H9 (cell line): ENCODE results near the gene MOB3A. TPM values are rescaled to one million over a fixed set of nuclear protein-coding genes. Genes with fewer than 3 reads are reported as not detected.

Source experiments
- DNase-seq: peaks from one replicate; pipeline ENCODE4 v3.0.0-alpha.2; 2017
- H2AFZ ChIP-seq: one replicate; pipeline ENCODE4 v1.6.1; 2013; ENCODE audit warnings: mild to moderate bottlenecking, low read length, control low read depth, moderate library complexity
- H2AK5ac ChIP-seq: 2 replicates; pipeline ENCODE4 v1.6.1; 2013; ENCODE audit warnings: low read length, control low read depth, mixed read lengths; ENCODE audit not compliant: insufficient read length
- H2BK120ac ChIP-seq: one replicate; pipeline ENCODE4 v1.6.1; 2013; ENCODE audit warnings: low read depth, mild to moderate bottlenecking, low read length, control low read depth, inconsistent platforms; ENCODE audit not compliant: poor library complexity, severe bottlenecking
- H2BK12ac ChIP-seq: 2 replicates; pipeline ENCODE4 v1.6.1; 2013; ENCODE audit warnings: low read length, control low read depth, mixed read lengths, low read depth; ENCODE audit not compliant: insufficient read length
- H2BK15ac ChIP-seq: 2 replicates; pipeline ENCODE4 v1.6.1; 2013; ENCODE audit warnings: low read depth, low read length, control low read depth
- H2BK20ac ChIP-seq: one replicate; pipeline ENCODE4 v1.6.1; 2013; ENCODE audit warnings: low read depth, mild to moderate bottlenecking, low read length, control low read depth, inconsistent platforms; ENCODE audit not compliant: poor library complexity, severe bottlenecking
- H2BK5ac ChIP-seq: 2 replicates; pipeline ENCODE4 v1.6.1; 2013; ENCODE audit warnings: low read length, control low read depth, mixed read lengths; ENCODE audit not compliant: insufficient read length
- H3K14ac ChIP-seq: 2 replicates; pipeline ENCODE4 v1.6.1; 2013; ENCODE audit warnings: low read length, control low read depth; ENCODE audit not compliant: insufficient read depth
- H3K18ac ChIP-seq: 2 replicates; pipeline ENCODE4 v1.6.1; 2013; ENCODE audit warnings: low read depth, mild to moderate bottlenecking, mixed read lengths, low read length, control low read depth; ENCODE audit not compliant: insufficient read length
- H3K23ac ChIP-seq: 2 replicates; pipeline ENCODE4 v1.6.1; 2013; ENCODE audit warnings: low read length, control low read depth, mixed read lengths, low read depth; ENCODE audit not compliant: insufficient read length
- H3K23me2 ChIP-seq: 2 replicates; pipeline ENCODE4 v1.6.1; 2013; ENCODE audit warnings: low read depth, mild to moderate bottlenecking, mixed read lengths, low read length, control low read depth; ENCODE audit not compliant: insufficient read length, poor library complexity, severe bottlenecking
- H3K27ac ChIP-seq: 2 replicates; pipeline ENCODE4 v1.5.1; 2013; ENCODE audit warnings: low read length, control low read depth, mixed read lengths, low read depth; ENCODE audit not compliant: insufficient read length
- H3K27me3 ChIP-seq: 2 replicates; pipeline ENCODE4 v1.6.1; 2013; ENCODE audit warnings: low read length, control low read depth, inconsistent platforms; ENCODE audit not compliant: insufficient read depth
- H3K4ac ChIP-seq: 2 replicates; pipeline ENCODE4 v1.6.1; 2013; ENCODE audit warnings: low read depth, mild to moderate bottlenecking, control low read depth, inconsistent platforms, low read length, moderate library complexity
- H3K4me1 ChIP-seq: 2 replicates; pipeline ENCODE4 v1.6.1; 2013; ENCODE audit warnings: low read length, control low read depth, inconsistent platforms; ENCODE audit not compliant: insufficient read depth
- H3K4me2 ChIP-seq: 2 replicates; pipeline ENCODE4 v1.6.1; 2013; ENCODE audit warnings: low read length, control low read depth, mixed read lengths; ENCODE audit not compliant: insufficient read length, insufficient read depth
- H3K56ac ChIP-seq: 2 replicates; pipeline ENCODE4 v1.6.1; 2013; ENCODE audit warnings: low read depth, mild to moderate bottlenecking, mixed read lengths, low read length, control low read depth; ENCODE audit not compliant: insufficient read length
- H3K79me1 ChIP-seq: 2 replicates; pipeline ENCODE4 v1.6.1; 2013; ENCODE audit warnings: low read depth, mild to moderate bottlenecking, moderate library complexity, low read length, control low read depth, inconsistent platforms; ENCODE audit not compliant: insufficient read depth, poor library complexity, severe bottlenecking
- H3K79me2 ChIP-seq: 2 replicates; pipeline ENCODE4 v1.6.1; 2013; ENCODE audit warnings: low read length, control low read depth, inconsistent platforms; ENCODE audit not compliant: insufficient read depth
- H3K9ac ChIP-seq: 2 replicates; pipeline ENCODE4 v1.6.1; 2013; ENCODE audit warnings: low read length, control low read depth, mixed read lengths; ENCODE audit not compliant: insufficient read length; ENCODE audit errors: extremely low read depth
- H3K9me3 ChIP-seq: one replicate; pipeline ENCODE4 v1.6.1; 2013; ENCODE audit warnings: low read depth, low read length, inconsistent platforms; ENCODE audit not compliant: control insufficient read depth
- H3T11ph ChIP-seq: one replicate; pipeline ENCODE4 v1.6.1; 2013; ENCODE audit warnings: mild to moderate bottlenecking, low read length, control low read depth, inconsistent platforms
- H4K20me1 ChIP-seq: one replicate; pipeline ENCODE4 v1.6.1; 2013; ENCODE audit not compliant: control insufficient read depth, insufficient read length, insufficient read depth
- H4K5ac ChIP-seq: 2 replicates; pipeline ENCODE4 v1.6.1; 2013; ENCODE audit warnings: low read depth, mild to moderate bottlenecking, mixed read lengths, low read length, control low read depth; ENCODE audit not compliant: insufficient read length
- H4K8ac ChIP-seq: replicated peaks from 2 replicates; pipeline ENCODE4 v1.6.1; 2013; ENCODE audit warnings: low read length, control low read depth, mixed read lengths, low read depth; ENCODE audit not compliant: insufficient read length
- H4K91ac ChIP-seq: 2 replicates; pipeline ENCODE4 v1.6.1; 2013; ENCODE audit warnings: low read depth, mild to moderate bottlenecking, moderate library complexity, mixed read lengths, low read length, control low read depth; ENCODE audit not compliant: insufficient read length
- H3K27ac Mint-ChIP-seq, 3 experiments: 2 replicates in 2 of 3; 3 replicates in 1 of 3; pipeline ENCODE4 v1.8.0; 2020 to 2021; ENCODE audit warnings: mixed read lengths in 3 of 3, mild to moderate bottlenecking in 1 of 3, moderate library complexity in 1 of 3
- H3K27me3 Mint-ChIP-seq: 2 replicates; pipeline ENCODE4 v1.8.0; 2021; ENCODE audit warnings: low read depth, mild to moderate bottlenecking, moderate library complexity, mixed read lengths
- H3K36me3 Mint-ChIP-seq, 3 experiments: 2 replicates in 2 of 3; 3 replicates in 1 of 3; pipeline ENCODE4 v1.8.0; 2020 to 2021; ENCODE audit warnings: low read depth in 3 of 3, mixed read lengths in 3 of 3; ENCODE audit not compliant: insufficient read depth in 1 of 3
- H3K4me1 Mint-ChIP-seq, 2 experiments: 2 replicates each; pipeline ENCODE4 v1.8.0; 2020; ENCODE audit warnings: mixed read lengths in 2 of 2
- H3K4me3 Mint-ChIP-seq, 2 experiments: 2 replicates in 1 of 2; 3 replicates in 1 of 2; pipeline ENCODE4 v1.8.0; 2020 to 2021; ENCODE audit warnings: mild to moderate bottlenecking in 2 of 2, mixed read lengths in 2 of 2, moderate library complexity in 1 of 2
- H3K9me3 Mint-ChIP-seq, 2 experiments: 2 replicates in 1 of 2; 3 replicates in 1 of 2; pipeline ENCODE4 v1.8.0; 2020; ENCODE audit warnings: mild to moderate bottlenecking in 2 of 2, mixed read lengths in 2 of 2, moderate library complexity in 1 of 2
- WGBS: extraction: QIAGEN DNeasy Blood & Tissue Kit; methylation state at CpG from one replicate; pipeline ENCODE4 v1.1.7; 2013; ENCODE audit warnings: missing lambda C conversion rate, low lambda C conversion rate, mixed read lengths; ENCODE audit not compliant: insufficient read length; ENCODE audit errors: extremely low coverage; 5-methylcytosine and 5-hydroxymethylcytosine counted together
- total RNA-seq: library from RNA; stranded (reverse); gene quantifications from 2 replicates; pipeline ENCODE4 v1.2.1, GENCODE V29; 2021
- TF ChIP-seq, protein P1 (sequence below): fragments of 200-600 bp; sonication (generic); conservative IDR thresholded peaks from 3 replicates; pipeline ENCODE4 v1.8.0; 2021; ENCODE audit warnings: antibody characterized with exemption, mild to moderate bottlenecking

The MOB3A gene
- total RNA-seq, 1 experiment from 2014 or later, result 11.5 TPM

DNA sequence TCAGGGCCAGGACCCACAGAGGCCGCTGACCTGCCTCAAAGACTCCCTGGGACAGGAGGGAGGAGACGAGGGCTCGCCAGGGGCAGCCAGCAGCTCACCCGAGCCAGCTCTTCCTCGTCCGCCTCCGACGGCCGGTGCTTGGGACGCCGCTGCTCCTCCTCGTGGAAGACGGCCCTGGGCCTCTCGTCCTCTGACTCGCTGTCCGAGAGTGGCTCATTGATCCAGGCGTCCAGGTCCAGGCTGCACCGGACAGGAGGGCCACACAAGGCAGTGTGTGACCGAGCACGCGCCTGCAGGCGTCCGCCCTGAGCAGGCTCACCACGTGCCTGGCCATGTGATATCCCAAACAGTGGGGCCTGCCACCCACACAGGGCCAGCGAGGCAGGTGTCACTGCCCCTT lies 20.4 kb upstream of the MOB3A start:
- H3K4ac ChIP-seq, result no peak overlapping the region
- no peak overlapping the region for H3K4me2 ChIP-seq
- no peak for DNase-seq
- no peak overlapping the region for H3K14ac ChIP-seq
- no peak overlapping the region for H2AFZ ChIP-seq
- no peaks in the 10 kb centered on the region for H3K9me3 Mint-ChIP-seq
- H3K36me3 Mint-ChIP-seq, result peaks cover 51 to 84% (median 81%) of the 10 kb centered on the region in 3 experiments
- H3K27ac Mint-ChIP-seq, result no peak overlapping the region
- H4K20me1 ChIP-seq, result no peaks in the 10 kb centered on the region
- H3K27ac ChIP-seq, result no peak overlapping the region
- no peaks in the 10 kb centered on the region for H3K27me3 ChIP-seq
- no peaks in the 10 kb centered on the region for H3K4me1 ChIP-seq
- no peaks in the 10 kb centered on the region; the same call in 1 of the 2 replicates for H3K27me3 Mint-ChIP-seq
- no peak overlapping the region for H2BK15ac ChIP-seq
- no peaks in the 10 kb centered on the region for H3K79me1 ChIP-seq
- H3K9ac ChIP-seq, result no peak overlapping the region
- no peak overlapping the region for H4K5ac ChIP-seq
- no peak overlapping the region; a peak in 1 of 5 replicates for H3K4me3 Mint-ChIP-seq
- TF ChIP-seq, protein P1, sequence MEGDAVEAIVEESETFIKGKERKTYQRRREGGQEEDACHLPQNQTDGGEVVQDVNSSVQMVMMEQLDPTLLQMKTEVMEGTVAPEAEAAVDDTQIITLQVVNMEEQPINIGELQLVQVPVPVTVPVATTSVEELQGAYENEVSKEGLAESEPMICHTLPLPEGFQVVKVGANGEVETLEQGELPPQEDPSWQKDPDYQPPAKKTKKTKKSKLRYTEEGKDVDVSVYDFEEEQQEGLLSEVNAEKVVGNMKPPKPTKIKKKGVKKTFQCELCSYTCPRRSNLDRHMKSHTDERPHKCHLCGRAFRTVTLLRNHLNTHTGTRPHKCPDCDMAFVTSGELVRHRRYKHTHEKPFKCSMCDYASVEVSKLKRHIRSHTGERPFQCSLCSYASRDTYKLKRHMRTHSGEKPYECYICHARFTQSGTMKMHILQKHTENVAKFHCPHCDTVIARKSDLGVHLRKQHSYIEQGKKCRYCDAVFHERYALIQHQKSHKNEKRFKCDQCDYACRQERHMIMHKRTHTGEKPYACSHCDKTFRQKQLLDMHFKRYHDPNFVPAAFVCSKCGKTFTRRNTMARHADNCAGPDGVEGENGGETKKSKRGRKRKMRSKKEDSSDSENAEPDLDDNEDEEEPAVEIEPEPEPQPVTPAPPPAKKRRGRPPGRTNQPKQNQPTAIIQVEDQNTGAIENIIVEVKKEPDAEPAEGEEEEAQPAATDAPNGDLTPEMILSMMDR, result no peak
- no peaks in the 10 kb centered on the region for H3K4me1 Mint-ChIP-seq
- no peak overlapping the region for H3K23ac ChIP-seq
- H3K23me2 ChIP-seq, result no peaks in the 10 kb centered on the region
- no peak overlapping the region for H3K56ac ChIP-seq
- no peaks in the 10 kb centered on the region for H3K79me2 ChIP-seq
- H3T11ph ChIP-seq, result no peak overlapping the region
- H2BK12ac ChIP-seq, result no peak overlapping the region
- no peak overlapping the region for H2AK5ac ChIP-seq
- no peak overlapping the region for H3K18ac ChIP-seq
- no CpG with 5 or more reads among the region's 25 CpGs for WGBS
- no peak overlapping the region for H4K8ac ChIP-seq
- H2BK20ac ChIP-seq, result no peak overlapping the region
- H2BK120ac ChIP-seq, result no peak overlapping the region
- H3K9me3 ChIP-seq, result no peaks in the 10 kb centered on the region
- no peak overlapping the region for H2BK5ac ChIP-seq
- H4K91ac ChIP-seq, result no peak overlapping the region
